G401 (cell line): ENCODE data around the gene CTNNBL1. TPM values are rescaled to one million over a fixed set of nuclear protein-coding genes. Genes with fewer than 3 reads are reported as not detected.
"Not testable (repeated sequence)": the region's sequence is repeated elsewhere in the genome, so short reads cannot be mapped to it uniquely, and the experiment has no call there.

Experiments used
- DNase-seq: peaks from one replicate; pipeline ENCODE4 v3.0.0-alpha.2; 2015; ENCODE audit warnings: low spot score
- in situ Hi-C: cut with HindIII; loops from 2 replicates; pipeline ENCODE4 v1.10.0; 2016; ENCODE audit warnings: low sequenced_read_pairs, mixed read lengths
- total RNA-seq: library from RNA; depleted of rRNA; stranded (reverse); fragments of >200 nt; shearing (Covaris generic); gene quantifications from 2 replicates; pipeline ENCODE4 v1.2.3, GENCODE V29; 2014

Gene CTNNBL1
- total RNA-seq, 1 experiment from 2014 or later = 119 TPM

DNA sequence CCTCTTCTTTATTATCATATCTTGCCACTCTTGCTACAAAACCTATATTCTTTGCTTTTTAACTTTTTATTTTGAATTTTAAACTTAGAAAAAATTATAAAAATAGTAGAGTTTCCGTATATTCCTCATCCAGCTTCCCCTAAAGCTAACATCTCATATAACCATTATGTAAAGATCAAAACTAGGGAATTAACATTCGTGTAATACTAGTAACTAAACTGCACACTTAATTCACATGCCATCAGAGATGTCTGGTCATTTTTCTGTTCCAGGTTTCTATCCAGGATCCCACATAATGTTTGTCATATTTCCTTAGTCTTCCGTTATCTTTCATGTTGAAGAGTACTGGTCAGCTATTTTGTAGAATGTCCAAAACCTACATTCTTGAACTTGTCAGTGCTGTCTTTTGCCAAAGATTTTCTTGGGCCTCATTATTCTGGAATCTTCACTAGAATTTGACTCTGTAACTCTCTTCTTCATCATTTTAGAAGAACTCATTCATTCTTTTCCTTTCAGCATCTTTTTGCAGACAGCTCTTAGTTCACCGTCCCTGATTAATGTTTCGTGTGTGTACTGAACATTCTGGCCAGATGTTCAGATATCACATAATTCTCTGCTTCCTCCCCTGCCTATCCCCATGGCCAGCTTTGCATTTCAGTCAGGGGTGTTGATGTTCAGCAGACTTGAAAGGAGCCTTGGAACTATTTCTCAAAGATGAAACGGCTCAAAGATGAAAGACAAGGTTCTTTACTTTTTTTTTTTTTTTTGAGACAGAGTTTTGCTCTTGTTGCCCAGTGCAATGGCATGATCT is 9.4 kb downstream of the CTNNBL1 start:
- in situ Hi-C loops = no loop called here
- DNase-seq = no peak

DNA sequence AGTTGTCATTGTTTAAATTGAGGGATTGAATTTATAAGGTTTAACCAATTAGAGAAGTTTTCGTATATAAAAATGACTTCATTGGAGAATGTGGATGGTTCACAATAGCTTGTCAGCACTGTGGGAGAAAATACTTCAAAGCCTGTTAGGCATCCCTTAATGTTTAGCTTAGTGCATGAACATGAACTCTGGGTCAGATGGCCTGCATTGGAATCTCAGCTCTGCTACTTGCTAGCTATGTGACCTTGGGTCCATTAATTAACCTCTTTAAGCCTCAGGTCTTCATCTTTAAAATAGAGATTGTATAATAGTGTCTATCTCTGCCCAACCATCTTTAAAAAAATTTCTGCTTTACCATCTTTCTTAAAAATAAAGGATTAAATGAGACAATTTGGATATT is 11.1 kb downstream of the CTNNBL1 start:
- in situ Hi-C loops = no loop called here
- DNase-seq = no peak

DNA sequence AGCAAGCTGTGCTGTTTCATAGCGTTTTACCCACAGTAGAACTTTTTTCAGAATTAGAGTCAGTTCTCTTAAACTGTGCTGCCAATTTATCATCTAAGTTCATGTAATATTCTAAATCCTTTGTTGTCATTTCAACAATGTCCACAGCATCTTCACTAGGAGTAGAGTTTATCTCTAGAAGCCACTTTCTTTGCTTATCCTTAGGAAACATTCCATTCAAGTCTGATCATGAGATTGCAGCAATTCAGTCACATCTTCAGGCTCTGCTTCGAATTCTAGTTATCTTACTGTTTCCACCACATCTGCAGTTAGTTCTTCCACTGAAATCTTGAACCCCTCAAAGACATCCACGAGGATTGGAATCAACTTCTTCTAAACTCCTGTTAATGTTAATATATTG is 12.5 kb downstream of the CTNNBL1 start:
- DNase-seq = no peak
- in situ Hi-C loops = no loop called here

DNA sequence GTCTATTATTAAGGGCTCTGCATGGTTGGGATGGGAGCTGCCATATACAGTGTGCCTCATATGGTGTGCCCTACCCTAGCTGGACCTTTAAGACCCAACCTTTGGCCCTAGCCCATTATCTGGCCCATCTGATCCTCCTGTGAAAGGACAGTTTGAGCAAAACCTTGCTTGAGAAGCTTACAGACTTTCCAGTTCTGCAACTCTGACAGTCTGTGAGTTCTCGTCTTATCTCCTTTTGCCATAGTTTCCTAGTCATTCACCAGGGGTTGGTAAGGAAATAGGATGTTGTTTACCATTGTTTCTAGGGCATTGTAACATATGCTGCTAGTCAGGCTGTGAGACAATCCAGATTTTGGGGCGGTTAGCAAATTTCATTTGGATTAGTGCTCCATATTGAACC is 17.2 kb downstream of the CTNNBL1 start:
- in situ Hi-C loops = no loop called here

DNA sequence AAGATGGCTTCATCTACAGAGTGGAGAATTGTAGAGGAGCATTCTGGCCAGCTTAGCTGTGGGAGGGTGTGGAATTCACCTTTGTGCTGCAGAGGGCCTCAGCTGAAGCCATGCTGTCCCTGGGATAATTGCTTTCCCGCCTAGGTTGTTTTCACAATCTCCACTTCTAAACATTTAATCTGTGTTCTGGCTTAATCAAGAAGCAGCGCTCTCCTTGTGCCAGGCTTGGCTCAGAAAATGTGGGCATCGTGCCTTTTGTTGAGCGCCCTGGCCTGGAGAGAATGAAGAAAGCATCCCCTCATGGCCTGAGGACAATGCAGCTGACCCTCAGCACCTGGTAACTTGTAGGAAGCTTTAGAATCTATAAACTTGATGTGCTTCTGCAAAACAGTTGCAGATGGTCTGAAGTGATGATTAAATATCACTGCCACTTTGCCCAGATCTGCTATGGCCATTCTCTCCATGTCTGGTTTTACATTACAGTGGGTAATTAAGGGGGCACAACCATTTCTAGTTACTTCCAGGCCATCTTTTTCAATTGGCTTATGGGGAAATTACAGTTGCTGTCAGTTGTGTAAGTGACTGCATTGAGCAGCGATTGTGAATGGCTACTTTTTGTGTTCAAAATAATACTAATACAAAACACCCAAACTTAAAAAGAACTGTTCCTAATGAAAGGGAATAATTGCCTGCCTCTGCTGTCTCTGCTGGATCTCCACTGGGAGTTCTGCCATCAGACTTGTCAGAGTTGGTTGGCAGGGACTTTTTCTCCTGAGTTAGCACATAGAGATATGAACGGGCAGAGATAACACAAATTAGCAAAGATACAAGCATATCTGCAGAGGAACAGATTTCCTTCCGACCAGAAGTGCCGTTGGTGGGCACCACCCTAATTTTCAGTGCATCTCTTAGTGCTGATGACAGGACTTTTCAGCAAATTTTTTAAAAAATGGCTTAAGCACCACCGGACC is 18.4 kb downstream of the CTNNBL1 start:
- peak; percentile 69 for DNase-seq
- in situ Hi-C loops = no loop called here

More for the DNA sequence above, 17.2 kb downstream of the CTNNBL1 start:
- no peak for DNase-seq

DNA sequence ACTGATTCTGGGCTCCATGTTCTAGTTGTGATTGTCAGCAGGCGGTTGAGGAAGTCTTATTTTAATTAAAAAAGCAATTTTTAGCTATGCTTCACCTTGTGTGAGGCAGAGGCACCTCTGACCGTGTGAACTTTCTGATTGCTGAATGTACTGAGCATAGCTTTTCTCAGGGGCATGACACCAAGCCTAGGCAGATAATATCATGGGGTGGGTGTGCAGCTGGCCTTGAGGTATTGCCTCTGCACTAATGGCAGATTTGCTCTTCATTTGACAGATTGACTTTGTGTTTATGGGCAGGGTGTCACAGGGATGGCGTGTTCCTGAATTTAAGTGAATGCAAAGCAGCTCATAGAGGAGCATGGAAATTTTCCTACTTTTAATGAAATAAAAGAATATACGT is 19.6 kb downstream of the CTNNBL1 start:
- in situ Hi-C loops = no loop called here
- DNase-seq = no peak

DNA sequence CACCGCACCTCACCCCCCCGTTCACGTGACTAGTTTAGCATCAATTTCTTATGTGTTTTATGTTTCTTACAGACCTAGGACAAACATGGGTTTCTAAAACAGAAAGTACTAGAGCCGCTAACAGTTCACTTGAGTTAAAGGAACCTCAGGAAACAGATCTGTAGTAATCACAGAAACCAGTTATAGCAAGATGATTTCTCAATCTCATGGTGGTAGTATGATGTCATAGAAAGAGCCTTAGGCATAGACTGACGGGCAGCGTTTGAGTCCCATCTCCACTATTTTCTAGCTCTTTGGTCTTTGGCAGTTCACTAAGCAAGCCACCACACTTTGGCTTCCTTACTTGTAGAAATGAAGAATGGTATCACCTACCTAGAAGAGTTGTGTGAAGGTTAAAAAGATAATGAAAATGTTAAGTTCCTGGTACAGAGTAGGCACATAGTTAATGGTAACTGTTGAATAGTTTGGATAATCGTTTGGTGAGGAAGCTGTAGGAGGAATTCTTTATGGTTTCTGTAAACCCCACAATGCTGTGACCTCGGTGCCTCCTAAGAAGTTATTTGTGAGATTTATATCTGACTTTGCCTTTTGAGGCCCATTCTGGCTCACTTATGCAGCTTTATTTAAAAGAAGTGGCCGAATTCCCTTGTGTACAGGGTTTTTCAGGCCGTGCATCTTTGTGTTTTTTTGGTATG is 21.3 kb downstream of the CTNNBL1 start:
- in situ Hi-C loops = no loop called here
- no peak for DNase-seq

DNA sequence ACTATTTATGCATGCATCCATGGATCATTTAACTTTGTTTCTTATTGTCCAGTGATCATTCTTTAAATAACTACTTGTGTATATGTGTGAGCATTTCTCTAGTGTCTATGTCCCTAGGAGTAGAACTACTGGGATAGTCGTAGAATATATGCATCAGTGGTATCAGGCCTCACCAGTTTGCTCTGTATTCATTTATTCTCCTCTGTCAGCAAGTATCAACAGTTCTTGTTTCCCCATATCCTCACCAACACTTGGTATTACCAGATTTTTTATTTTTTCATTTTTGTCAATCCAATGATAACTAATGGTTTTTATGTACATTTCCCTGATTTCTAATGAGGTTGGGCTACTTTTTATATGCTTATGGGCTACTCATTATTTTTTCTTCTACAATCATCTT is 27.9 kb downstream of the CTNNBL1 start:
- no peak for DNase-seq
- in situ Hi-C loops = no loop called here

DNA sequence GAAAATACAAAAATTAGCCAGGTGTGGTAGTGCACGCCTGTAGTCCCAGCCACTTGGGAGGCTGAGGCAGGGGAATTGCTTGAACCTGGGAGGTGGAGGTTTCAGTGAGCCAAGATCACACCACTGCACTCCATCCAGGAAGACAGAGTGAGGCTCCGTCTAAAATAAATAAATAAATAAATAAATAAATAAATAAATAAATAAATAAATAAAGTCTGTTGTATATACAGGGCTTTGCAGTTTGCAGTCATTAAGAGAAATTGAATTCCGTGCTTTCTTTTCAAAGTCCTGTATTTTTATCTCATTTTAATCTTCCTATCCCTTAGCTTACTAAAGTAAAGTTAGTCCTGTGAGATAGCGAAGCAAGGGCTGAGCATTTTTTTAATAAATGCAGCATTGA is 28.5 kb downstream of the CTNNBL1 start:
- in situ Hi-C loops, DNase-seq: not testable (repeated sequence)

DNA sequence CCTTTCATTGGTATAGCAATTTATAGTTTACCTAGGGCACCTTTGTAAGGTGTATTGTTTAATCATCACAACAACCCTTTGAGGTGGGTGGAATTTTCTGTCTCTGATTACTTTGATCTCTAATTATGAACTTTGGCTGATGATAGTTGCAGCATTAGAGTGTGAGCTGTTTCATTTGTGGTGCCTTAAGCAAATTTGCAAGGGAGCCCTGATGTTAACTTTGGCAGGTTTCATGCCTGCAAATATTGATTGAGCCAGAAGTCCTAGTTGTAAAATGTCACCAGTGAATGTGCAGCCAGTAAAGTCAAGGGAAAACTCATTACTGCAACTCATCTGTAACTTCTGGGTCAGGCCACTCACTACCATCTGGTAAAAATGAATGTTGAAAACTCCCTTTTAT is 29.8 kb downstream of the CTNNBL1 start:
- in situ Hi-C loops = no loop called here
- no peak for DNase-seq

DNA sequence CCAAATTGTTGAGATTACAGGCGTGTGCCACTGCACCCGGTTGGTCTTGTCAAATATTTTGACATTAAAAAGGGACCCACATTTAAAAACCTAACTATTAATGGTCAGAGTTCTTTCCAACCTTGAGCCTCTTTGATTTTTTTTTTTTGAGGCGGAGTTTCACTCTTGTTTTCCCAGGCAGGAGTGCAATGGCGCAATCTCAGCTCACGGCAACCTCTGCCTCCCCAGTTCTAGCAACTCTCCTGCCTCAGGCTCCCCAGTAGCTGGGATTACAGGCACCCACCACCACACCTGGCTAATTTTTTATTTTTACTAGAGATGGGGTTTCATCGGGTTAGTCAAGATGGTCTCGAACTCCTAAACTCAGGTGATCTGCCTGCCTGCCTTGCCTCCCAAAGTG is 31.3 kb downstream of the CTNNBL1 start:
- no peak for DNase-seq
- in situ Hi-C loops = no loop called here

DNA sequence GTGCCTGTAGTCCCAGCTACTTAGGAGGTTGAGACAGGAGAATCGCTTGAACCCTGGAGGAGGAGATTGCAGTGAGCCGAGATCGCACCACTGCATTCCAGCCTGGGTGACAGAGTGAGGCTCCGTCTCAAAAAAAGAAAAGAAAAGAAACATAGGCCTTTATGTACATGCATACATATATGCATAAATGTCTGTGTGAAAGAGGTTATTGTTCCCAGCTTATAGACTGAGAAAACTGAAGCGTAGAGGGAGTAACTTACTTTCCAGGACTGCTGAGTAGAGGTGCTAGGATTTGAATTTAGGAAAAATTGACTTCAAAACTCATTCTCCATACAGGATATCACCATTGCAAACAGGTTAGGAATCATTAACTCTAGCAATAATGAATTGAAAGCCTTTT is 32.0 kb downstream of the CTNNBL1 start:
- in situ Hi-C loops = no loop called here
- no peak for DNase-seq

DNA sequence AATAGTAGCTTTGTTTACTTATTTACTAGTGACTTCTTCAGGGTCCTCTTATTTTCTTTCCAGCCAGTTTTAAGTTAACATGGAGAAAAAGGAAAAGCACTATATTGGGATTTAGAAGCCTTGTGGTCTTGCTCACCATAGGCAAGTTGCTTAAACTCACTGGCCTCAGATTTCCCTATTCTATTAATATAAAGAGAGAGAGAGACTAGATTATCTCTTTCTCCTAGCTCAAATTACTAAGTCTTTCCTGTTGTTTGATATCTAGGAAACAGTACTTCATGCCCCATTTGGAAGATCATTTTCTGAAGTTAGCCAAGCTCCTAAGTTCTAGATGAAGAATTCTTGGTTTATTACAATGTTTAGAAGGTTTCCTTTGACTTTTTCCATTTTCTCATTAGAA is 32.5 kb downstream of the CTNNBL1 start:
- in situ Hi-C loops = no loop called here
- no peak for DNase-seq

DNA sequence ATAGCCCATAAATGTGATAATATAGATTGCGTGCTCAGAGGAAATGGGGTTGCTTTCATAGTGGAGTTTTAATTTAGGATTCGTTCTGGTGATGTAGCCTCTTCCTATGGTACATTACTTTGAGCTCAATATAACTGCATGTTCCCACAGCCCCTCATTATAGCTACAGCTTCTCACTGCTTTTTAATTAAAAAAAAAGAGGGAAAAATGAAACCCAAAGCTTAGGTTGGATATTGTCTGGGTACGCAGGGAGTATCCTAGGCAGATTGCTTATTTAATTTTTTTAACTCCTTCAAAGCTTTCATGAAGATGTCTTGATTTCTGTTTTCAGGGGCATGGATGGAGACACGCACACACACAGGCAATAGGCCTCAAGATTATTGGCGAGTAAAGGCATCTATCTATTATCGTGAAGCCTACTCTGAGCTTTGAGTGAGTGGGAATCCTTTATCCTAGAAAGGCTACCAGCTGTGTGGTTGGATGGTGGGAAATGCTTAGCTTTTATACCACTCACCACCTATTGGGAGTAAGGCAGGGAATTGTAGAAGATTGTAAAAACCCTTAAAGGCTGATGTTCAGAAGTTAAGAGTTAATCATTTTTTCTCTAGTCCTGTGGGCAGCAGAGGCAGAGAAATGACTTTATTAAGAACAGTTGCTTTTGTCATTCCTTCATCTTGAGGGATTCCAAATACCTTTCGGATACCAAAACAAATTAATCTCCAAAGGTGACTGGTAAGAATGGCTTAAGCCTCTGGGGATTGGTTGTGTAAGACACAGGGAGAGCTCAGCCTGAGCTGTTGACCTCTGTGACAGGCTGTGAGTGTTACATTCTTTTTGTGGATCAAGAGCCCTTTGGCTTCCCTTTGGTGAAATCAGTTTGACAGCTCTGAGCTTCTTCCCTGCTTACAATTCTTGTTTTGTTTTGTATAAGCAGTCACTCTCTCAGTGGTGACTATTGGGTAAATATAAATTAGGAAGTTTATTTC is 33.4 kb downstream of the CTNNBL1 start:
- DNase-seq = peak; percentile 56
- in situ Hi-C loops = no loop called here

DNA sequence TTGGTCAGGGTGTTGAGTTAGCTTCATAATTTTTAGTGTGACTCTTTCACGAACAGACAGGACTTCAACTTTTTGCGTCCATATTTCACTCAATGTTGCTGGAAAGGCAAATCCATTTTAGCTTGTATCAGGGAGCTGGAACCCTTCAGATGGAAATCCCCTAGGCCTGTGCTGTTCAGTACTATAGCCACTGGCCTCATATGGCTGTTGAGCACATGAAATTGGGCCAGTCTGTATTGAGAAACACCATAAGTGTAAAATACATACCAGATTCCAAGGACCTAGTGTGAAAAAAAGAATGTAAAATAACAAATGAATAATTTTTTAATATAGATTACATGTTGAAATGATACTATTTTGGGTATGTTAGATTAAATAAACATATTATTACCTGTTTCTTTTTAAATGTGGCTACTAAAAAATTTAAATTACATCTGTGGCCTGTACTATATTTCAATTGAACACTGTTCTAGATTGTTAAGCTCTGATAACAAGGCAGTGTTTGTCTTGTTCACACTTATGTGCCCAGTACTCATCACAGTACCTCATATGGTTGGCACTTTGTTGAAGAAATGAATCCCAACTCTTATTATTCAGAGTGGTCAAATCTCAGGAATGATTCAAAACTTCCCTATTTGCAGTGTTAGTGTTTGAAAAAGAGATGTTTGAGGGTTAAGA is 34.3 kb downstream of the CTNNBL1 start:
- in situ Hi-C loops = no loop called here
- DNase-seq = no peak

DNA sequence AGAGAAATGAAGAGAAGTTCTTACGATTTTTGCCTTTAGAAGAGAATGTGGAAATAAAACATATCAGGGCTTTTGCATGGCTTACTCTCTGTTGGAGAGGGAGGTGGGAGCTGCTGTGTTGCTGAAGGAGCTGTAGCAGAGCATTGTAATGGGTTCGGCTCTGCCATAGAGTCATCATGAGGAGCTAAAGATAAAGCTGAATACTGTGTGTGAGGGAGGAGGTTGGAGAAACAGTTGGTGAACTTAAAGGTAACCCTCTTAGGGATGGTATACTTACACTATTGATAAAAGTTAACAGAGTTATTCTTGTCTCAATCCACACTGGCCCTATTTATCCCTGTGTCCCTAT is 34.8 kb downstream of the CTNNBL1 start:
- in situ Hi-C loops = no loop called here
- peak; percentile 21 for DNase-seq

DNA sequence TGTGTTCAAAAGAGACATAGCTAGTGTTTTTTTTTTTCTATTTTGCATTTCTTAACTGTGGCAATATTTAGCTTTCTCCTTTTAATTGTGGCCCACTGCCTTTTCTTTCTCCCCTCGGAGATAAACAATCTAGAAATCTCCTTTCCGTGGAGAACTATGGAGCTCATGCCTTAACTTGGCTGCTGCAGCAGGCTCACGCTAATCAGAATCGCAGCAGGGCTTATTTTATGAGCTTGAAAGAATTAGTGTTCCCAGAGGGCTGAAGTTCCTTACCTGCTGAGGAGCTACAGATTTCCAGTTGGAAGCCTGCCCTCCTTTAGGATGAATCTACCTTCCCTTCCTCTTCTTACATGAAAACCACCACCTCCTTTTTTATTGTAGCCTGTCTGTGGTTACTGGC is 35.6 kb downstream of the CTNNBL1 start:
- in situ Hi-C loops = no loop called here
- peak; percentile 55 for DNase-seq

DNA sequence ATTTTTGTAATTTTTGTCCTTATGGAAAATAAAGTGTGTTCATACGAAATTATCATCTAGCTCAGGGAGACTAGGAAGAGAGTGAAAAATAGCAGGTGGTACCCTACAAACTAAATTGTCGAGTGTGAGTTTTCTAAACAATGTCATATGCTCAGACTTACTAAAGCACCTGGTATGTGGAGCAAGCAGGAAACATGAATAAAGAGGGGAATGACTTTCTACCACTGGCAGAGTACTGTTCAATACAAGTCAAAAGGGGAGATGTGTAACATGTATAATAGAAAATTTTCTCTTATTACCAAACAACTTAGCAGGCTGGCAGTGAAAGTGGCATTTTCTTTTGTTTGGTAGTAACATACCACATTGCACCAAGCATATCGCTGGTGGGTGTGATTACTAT is 36.1 kb downstream of the CTNNBL1 start:
- in situ Hi-C loops = no loop called here

More for the DNA sequence above, 36.1 kb downstream of the CTNNBL1 start:
- peak; percentile 29 for DNase-seq
